HL-60/S4 treated with phorbol 12-myristate 13-acetate at 8.2 ng/mL for 4 days and 3 days (cell line): ENCODE measurements around the gene TULP4.
"Not testable (repeated sequence)": the region's sequence is repeated elsewhere in the genome, so short reads cannot be mapped to it uniquely, and the experiment has no call there.

Experiments used
- in situ Hi-C: fragments of 300-500 bp; cut with MboI; formaldehyde crosslinking; loops from 2 replicates; pipeline ENCODE4 v1.15.0; 2022; ENCODE audit warnings: low sequenced_read_pairs

TULP4 gene

DNA sequence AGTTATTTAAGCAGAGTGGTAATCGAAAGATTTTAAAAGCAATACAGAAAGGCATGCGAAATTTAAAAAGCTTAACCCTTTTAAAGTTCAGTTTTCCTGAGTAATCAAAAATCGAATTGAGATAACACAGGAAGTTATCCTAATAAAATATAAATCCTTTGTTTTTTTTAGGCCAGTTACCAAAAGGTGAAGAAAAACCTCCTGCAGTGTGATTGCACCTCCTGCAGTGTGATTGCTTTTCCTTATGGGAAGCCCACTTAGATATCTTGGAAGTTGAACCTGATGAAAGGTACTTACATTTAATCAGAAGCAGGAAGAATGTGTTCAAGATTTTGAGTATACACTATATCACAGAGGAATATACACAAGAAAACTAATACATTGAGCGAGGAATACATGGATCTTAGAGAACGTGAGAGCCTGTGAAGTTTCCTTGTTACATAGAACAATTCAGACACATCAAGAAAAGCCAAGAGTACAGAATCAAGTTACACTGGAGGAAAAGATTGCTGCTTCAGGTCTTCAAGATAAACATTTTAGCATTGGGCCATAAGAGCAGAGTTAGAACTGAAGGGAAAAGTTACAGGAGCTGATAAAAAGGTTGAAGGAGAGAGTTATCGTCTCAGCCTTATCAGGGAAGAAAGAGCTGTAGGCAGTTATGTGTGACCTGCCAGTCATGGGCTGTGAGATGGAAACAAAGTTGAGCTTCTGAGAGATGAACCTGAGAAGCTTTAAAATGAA, 240.0 kb downstream of the TULP4 start:
- in situ Hi-C loops: no loop called here

GRCh38 chr6:158552796-158553138, 240.5 kb downstream of the TULP4 start:
- in situ Hi-C loops: no loop called here

DNA sequence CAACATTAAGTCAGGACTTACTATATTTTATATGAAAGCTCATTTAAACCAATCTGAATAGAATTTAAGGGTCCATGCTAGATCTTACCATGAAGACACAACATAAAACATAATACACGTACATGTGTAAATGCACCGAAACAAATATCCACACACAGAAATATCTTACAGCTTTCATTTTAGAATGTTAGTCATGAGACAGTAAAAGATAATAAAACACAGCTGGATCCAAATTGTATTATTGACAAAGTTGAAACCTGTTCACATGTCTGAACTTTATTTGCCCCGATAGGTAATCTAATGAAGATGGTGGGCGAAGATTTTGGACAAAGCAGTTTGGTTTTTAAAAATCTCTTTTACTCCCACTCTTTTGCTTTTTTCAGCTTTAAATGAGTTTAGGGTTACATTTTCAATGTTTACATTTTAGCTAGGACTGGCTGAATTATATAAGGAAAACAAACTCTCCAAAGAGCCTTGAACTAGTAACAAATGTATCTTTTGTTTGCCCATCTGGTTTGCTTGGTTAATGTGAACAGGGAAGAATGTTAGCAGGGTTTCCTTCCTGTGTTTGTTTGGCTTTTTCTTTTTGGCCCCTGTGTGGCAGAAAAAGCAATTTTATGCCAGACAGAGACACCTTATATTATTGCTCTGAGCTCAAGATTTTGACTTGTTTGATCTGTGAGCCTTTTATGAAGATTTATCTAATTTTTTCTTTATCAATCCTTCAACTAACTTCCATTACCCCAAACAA, 242.5 kb downstream of the TULP4 start:
- in situ Hi-C loops: no loop called here

DNA sequence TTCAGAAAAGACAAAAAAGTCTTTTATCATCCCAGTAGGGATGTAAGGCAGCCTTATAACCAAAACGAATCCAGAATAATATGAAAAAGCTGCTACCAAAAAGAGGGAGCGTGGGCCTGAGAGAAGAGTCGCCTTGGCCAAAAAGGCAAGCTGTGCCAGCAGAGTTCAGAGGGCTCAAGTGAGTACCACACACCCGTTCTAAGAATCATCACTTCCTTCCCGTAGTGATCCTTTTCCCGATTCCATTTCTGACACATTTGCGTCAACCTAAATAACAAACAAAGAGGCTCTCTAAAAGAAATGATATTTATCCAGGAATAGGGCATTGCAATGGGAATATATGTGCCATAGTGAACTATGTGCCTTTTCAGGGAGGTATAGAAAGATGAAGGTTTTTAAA, 243.8 kb downstream of the TULP4 start:
- in situ Hi-C loops: no loop called here

DNA sequence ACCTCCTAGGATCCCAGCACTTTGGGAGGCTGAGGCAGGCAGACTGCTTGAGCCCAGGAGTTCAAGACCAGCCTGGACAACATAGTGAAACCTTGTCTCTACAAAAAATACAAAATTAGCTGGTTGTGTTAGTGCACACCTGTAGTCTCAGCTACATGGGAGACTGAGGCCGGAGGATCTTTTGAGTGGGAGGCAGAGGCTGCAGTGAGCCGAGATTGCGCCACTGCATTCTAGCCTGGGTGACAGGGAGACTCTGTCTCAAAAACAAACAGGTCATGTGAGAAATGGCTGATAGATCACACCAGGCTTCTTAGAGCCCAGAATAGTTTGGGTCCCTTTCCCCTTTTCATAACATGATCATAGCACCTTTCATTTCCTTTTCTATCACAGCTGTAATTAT, 244.8 kb downstream of the TULP4 start:
- in situ Hi-C loops: not testable (repeated sequence)

DNA sequence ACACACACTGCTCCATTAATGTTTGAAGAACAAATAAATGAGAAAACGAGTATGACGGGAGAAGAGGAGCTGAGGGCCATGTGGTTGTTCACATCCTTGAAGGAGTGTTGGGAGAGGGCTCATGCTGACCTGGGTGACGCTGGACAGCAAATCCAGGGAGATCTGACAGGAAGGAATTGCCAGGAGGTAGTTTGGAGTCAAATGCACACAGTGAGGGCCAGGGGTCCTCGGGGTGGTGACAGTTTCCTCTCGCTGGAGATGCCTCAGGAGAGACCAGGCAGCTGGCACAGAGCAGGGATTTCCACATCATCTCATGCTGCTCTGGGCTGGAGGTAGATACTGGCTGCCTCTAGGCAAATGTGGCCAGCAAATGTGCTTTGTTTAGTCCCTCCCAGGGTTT, 245.7 kb downstream of the TULP4 start:
- in situ Hi-C loops: no loop called here

GRCh38 chr6:158558415-158559306, 246.4 kb downstream of the TULP4 start:
- in situ Hi-C loops: no loop called here

DNA sequence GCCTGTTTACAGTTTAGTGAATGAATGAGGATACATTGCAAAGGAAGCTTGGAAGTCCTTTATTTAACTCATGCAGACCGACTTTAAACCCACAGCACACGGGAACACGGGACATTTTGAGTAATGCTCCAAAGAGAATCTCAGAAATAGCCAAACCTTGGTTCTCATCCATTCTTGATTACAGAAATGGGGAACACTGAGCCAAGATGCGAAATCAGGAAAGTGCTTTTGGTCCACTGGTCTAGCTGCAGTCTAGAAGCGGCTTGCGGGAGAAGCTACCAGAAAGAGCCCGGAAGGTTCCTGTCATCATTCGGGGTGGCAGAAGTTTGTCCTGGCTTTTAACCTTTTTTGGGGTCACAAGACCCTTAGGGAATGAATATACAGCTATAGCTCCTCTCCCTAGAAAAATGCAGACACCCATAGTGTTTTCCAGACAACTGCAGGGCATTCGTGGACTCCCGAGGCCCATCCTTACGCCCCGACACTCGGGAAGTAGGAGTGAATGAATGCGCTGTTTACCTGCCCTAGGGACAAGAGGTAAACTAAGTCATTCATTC, 247.2 kb downstream of the TULP4 start:
- in situ Hi-C loops: no loop called here

- in situ Hi-C loops: no loop called here
Measured at GRCh38 chr6:158559895-158560835, 247.9 kb downstream of the TULP4 start, which contains the start of gene TMEM181. Gene TMEM181, plus strand, starts transcription at chr6:158560091. Its CDS starts 134 bp downstream, at chr6:158560225.

DNA sequence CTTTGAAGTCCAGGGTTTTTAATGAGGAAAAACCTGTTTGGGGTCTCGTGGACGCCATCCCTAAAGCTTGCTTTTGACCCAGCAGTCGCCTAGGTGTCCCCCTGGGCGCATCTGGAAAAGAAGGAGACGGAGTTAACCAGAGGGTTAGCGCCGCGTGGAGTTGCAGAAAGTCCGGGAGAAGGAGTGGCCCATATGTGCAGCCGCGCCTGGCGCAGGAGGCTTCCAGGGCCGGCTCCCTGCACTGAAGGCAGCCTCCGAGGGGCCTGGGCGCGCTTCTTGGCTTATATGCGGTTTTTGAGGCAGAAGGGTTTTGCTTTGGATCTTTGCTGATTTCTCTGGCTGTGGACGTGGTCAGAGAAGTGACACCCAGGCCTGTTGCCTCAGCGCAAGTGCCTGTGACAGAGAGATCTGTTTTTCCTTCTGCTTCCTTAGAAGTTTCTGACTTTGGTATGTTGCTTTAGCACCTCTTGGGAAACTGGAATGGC, 248.6 kb downstream of the TULP4 start:
- in situ Hi-C loops: no loop called here
